Transverse colon (tissue), 4 donors: ENCODE data around the gene MEIS2. TPM values are rescaled to one million over a fixed set of nuclear protein-coding genes. Genes with fewer than 3 reads are reported as not detected.

Experiments
- DNase-seq: peaks from one replicate; pipeline ENCODE4 v3.0.0-alpha.2; 2019
- H3K27ac ChIP-seq, 4 donors: fragments of 200-600 bp; sonication (generic); 2 replicates each; pipeline ENCODE4 v1.5.1; 2016 to 2018; ENCODE audit warnings: inconsistent platforms in 4 of 4
- H3K27me3 ChIP-seq: fragments of 200-600 bp; sonication (generic); 2 replicates; pipeline ENCODE4 v1.5.1; 2017; ENCODE audit warnings: inconsistent platforms
- H3K36me3 ChIP-seq, 4 donors: fragments of 200-600 bp; sonication (generic); 2 replicates each; pipeline ENCODE4 v1.5.1; 2017 to 2019; ENCODE audit warnings: inconsistent platforms in 4 of 4
- H3K4me1 ChIP-seq, 4 donors: fragments of 200-600 bp; sonication (generic); 2 replicates each; pipeline ENCODE4 v1.5.1; 2017 to 2020; ENCODE audit warnings: inconsistent platforms in 4 of 4
- H3K4me3 ChIP-seq, 4 donors: fragments of 200-600 bp; sonication (generic); 1 replicate in 1 of 4; 2 replicates in 3 of 4; pipeline versions ENCODE4 v1.5.1 to v1.6.1; 2017 to 2019; ENCODE audit warnings: inconsistent platforms in 4 of 4
- H3K9me3 ChIP-seq, 2 donors: fragments of 200-600 bp; sonication (generic); 2 replicates each; pipeline ENCODE4 v1.5.1; 2017 to 2019; ENCODE audit warnings: inconsistent platforms in 2 of 2
- CTCF ChIP-seq, 5 experiments: fragments of 200-600 bp in 3 of 5; fragments of 450-650 bp in 2 of 5; sonication (generic) in 3 of 5; IDR thresholded peaks; 1 replicate in 2 of 5; 2 replicates in 3 of 5; pipeline ENCODE4 v1.5.1; 2016 to 2017; ENCODE audit warnings: antibody characterized with exemption in 5 of 5, inconsistent platforms in 3 of 5, mild to moderate bottlenecking in 2 of 5, moderate library complexity in 1 of 5
- EP300 ChIP-seq: sonication (generic); formaldehyde crosslinking; IDR thresholded peaks from one replicate; pipeline ENCODE4 v1.6.1; 2017; ENCODE audit warnings: antibody characterized with exemption, low read depth
- POLR2A ChIP-seq: fragments of 450-650 bp; IDR thresholded peaks from one replicate; pipeline ENCODE4 v1.6.1; 2016; ENCODE audit warnings: antibody characterized with exemption, mild to moderate bottlenecking, moderate library complexity
- POLR2AphosphoS5 ChIP-seq, 3 donors: sonication (generic); formaldehyde crosslinking; IDR thresholded peaks; one replicate each; pipeline ENCODE4 v1.6.1; 2016; ENCODE audit warnings: antibody characterized with exemption in 3 of 3
- WGBS, 2 donors: methylation state at CpG; one replicate each; pipeline ENCODE4 v1.1.5; 2018; ENCODE audit warnings: low coverage in 1 of 2; 5-methylcytosine and 5-hydroxymethylcytosine counted together
- in situ Hi-C, 4 donors: fragments of 200-750 bp; cut with MboI; loops; one replicate each; pipeline versions ENCODE4 v1.15.0 to v1.15.1; 2017; ENCODE audit warnings: low sequenced_read_pairs in 3 of 4, low pct_ligation_motif_present in 1 of 4, low pct_unique_long_range_greater_than_20kb in 1 of 4
- intact Hi-C: fragments of 100-400 bp; cut with DNase I; formaldehyde crosslinking; loops from one replicate; pipeline ENCODE4 v1.15.1; 2023; ENCODE audit warnings: low total_unique reads
- total RNA-seq, 4 donors: library from RNA; depleted of rRNA; stranded (reverse); fragments of >200 nt; gene quantifications; one replicate each; pipeline ENCODE4 v1.1.0, GENCODE V29; 2016

The MEIS2 gene
- total RNA-seq, 4 donors from 2014 or later, result 16.5 to 43.4 (median 32.7) TPM

GRCh38 chr15:37102305-37103162 is 2.2 kb upstream of the MEIS2 start:
- in situ Hi-C loops, result loop anchor here (10.0 to 25.0 kb wide), 3 partner anchors 215 to 1590 kb away; no protein-coding TSS in a partner anchor

GRCh38 chr15:37101980-37102304 is 1.6 kb upstream of the MEIS2 start:
- intact Hi-C loops, result loop anchor here (10.0 kb wide), 1 partner anchor 497 kb away; no protein-coding TSS in a partner anchor
- H3K27me3 ChIP-seq, result peaks cover 93% of the 10 kb centered on the region
- no peaks in the 10 kb centered on the region for H3K36me3 ChIP-seq
- H3K9me3 ChIP-seq, result no peaks in the 10 kb centered on the region
- peaks cover 0 to 29% (median 4%) of the 10 kb centered on the region in 4 donors for H3K4me1 ChIP-seq
- 5 to 12% methylated on average over 5 to 14 of the region's 15 CpGs for WGBS, 2 donors
- no peak for DNase-seq
- H3K27ac ChIP-seq, result peak overlapping the region; percentile 82 to 98 (median 90)
- peak overlapping the region; percentile 48 to 72 (median 66) for H3K4me3 ChIP-seq
- in situ Hi-C loops, result loop anchor here (10.0 to 25.0 kb wide), 3 partner anchors 215 to 1590 kb away; no protein-coding TSS in a partner anchor
- peak in 2 of 3 donors; percentile 7 to 35 for TF ChIP-seq POLR2AphosphoS5 (IDR thresholded peaks at IDR 0.05)
- TF ChIP-seq EP300, result no peak
- TF ChIP-seq CTCF (IDR thresholded peaks at IDR 0.05), result no peak

More at GRCh38 chr15:37102305-37103162, 2.2 kb upstream of the MEIS2 start:
- intact Hi-C loops, result loop anchor here (10.0 kb wide), 1 partner anchor 498 kb away; no protein-coding TSS in a partner anchor
- H3K4me3 ChIP-seq, result peak overlapping the region; percentile 48 to 72 (median 66)
- peak overlapping the region; percentile 82 to 98 (median 90) for H3K27ac ChIP-seq
- H3K9me3 ChIP-seq, result no peaks in the 10 kb centered on the region
- H3K27me3 ChIP-seq, result peaks cover 93% of the 10 kb centered on the region
- no peak for DNase-seq
- no peaks in the 10 kb centered on the region for H3K36me3 ChIP-seq
- TF ChIP-seq CTCF (IDR thresholded peaks at IDR 0.05), result no peak
- no peak for TF ChIP-seq POLR2A
- no peak for TF ChIP-seq POLR2AphosphoS5 (IDR thresholded peaks at IDR 0.05)
- no peak for TF ChIP-seq EP300
- WGBS, 2 donors, result 15 to 22% methylated on average over 26 to 38 of the region's 38 CpGs
- H3K4me1 ChIP-seq, result peaks cover 0 to 29% (median 4%) of the 10 kb centered on the region in 4 donors

DNA sequence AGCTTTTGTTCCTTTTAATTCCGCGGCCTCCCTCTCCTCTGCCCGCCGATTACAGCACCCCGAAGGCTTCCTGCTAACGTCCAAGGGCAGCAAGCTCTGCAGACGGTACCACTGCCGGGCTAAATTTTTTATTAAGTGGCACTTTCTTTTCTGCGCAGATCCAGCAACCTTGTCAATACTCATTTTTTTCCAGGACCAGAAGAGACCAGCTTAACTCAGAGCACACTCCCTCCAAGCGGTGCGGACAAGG is 542 bp upstream of the MEIS2 start:
- TF ChIP-seq CTCF (IDR thresholded peaks at IDR 0.05), result no peak
- no peak for TF ChIP-seq POLR2AphosphoS5 (IDR thresholded peaks at IDR 0.05)
- TF ChIP-seq EP300, result no peak
- in situ Hi-C loops (loop anchor here (10.0 to 25.0 kb wide), 3 partner anchors 214 to 1589 kb away; no protein-coding TSS in a partner anchor), intact Hi-C loops (loop anchor here (10.0 kb wide), 1 partner anchor 496 kb away; no protein-coding TSS in a partner anchor)
- 0 to 3% methylated on average over 7 to 11 of the region's 11 CpGs for WGBS, 2 donors
- H3K4me1 ChIP-seq, result peaks cover 0 to 29% (median 4%) of the 10 kb centered on the region in 4 donors
- no peaks in the 10 kb centered on the region for H3K36me3 ChIP-seq
- H3K4me3 ChIP-seq, result peak overlapping the region; percentile 48 to 72 (median 66)
- no peaks in the 10 kb centered on the region for H3K9me3 ChIP-seq
- H3K27me3 ChIP-seq, result peaks cover 93% of the 10 kb centered on the region
- DNase-seq, result no peak
- peak overlapping the region; percentile 82 to 98 (median 90) for H3K27ac ChIP-seq

GRCh38 chr15:37099319-37100108 is 835 bp downstream of the MEIS2 start:
- WGBS, 2 donors, result 1 to 3% methylated on average over 18 to 21 of the region's 21 CpGs
- Histone ChIP-seq H3K4me3 (peak overlapping the region; percentile 48 to 72 (median 66)), H3K4me1 (peaks cover 0 to 29% (median 4%) of the 10 kb centered on the region in 4 donors), H3K27ac (peak overlapping the region; percentile 82 to 98 (median 90)), H3K36me3 (no peaks in the 10 kb centered on the region), H3K27me3 (peaks cover 92% of the 10 kb centered on the region), H3K9me3 (no peaks in the 10 kb centered on the region)
- no peak for DNase-seq
- TF ChIP-seq POLR2AphosphoS5 (IDR thresholded peaks at IDR 0.05), result peak in 2 of 3 donors; percentile 4 to 6
- TF ChIP-seq CTCF (IDR thresholded peaks at IDR 0.05), result no peak
- in situ Hi-C loops, result loop anchor here (10.0 to 25.0 kb wide), 3 partner anchors 212 to 1587 kb away; no protein-coding TSS in a partner anchor
- intact Hi-C loops, result loop anchor here (5.0 to 10.0 kb wide), 3 partner anchors 33 to 495 kb away; no protein-coding TSS in a partner anchor
